ENCODE results near the gene MSLN. TPM values are rescaled to one million over a fixed set of nuclear protein-coding genes. Genes with fewer than 3 reads are reported as not detected.
"Not testable (repeated sequence)": the region's sequence is repeated elsewhere in the genome, so short reads cannot be mapped to it uniquely, and the experiment has no call there.

MSLN gene
- polyA plus RNA-seq, 5 donors, result 9.5 to 33.2 (median 18.5) TPM

- no peak for DNase-seq
Observed at GRCh38 chr16:752007-752312, 8.6 kb upstream of the MSLN start.

- not testable (repeated sequence) for DNase-seq
Observed at GRCh38 chr16:754121-754607, 6.4 kb upstream of the MSLN start.

- DNase-seq, result no peak
Observed at GRCh38 chr16:754656-755055, 5.9 kb upstream of the MSLN start.

- no peak for DNase-seq
Observed at GRCh38 chr16:756428-756827, 4.1 kb upstream of the MSLN start.

- DNase-seq, result peak; percentile 65 to 67
Observed at GRCh38 chr16:759110-759910, 1.2 kb upstream of the MSLN start.

- DNase-seq, result no peak
Observed at GRCh38 chr16:760065-760464, 469 bp upstream of the MSLN start.

GRCh38 chr16:761625-762513 lies 1.3 kb downstream of the MSLN start:
- DNase-seq, result no peak

GRCh38 chr16:762595-763268 lies 2.2 kb downstream of the MSLN start:
- DNase-seq, result no peak

GRCh38 chr16:763369-764183 lies 3.0 kb downstream of the MSLN start:
- DNase-seq, result no peak

GRCh38 chr16:764184-764750 lies 3.7 kb downstream of the MSLN start:
- no peak for DNase-seq

GRCh38 chr16:764848-765487 lies 4.4 kb downstream of the MSLN start:
- no peak for DNase-seq

GRCh38 chr16:765488-765865 lies 4.9 kb downstream of the MSLN start:
- DNase-seq, result no peak

- no peak for DNase-seq
Observed at GRCh38 chr16:766008-766819, 5.7 kb downstream of the MSLN start.

GRCh38 chr16:766820-767640 lies 6.5 kb downstream of the MSLN start:
- no peak for DNase-seq

GRCh38 chr16:767743-768235 lies 7.3 kb downstream of the MSLN start:
- DNase-seq, result no peak

GRCh38 chr16:768428-768827 lies 7.9 kb downstream of the MSLN start:
- no peak for DNase-seq

- no peak for DNase-seq
Observed at GRCh38 chr16:769184-769784, 8.8 kb downstream of the MSLN start.

GRCh38 chr16:769934-770333 lies 9.4 kb downstream of the MSLN start:
- DNase-seq, result no peak
